Measurements from ENCODE around the gene CARNS1. TPM values are rescaled to one million over a fixed set of nuclear protein-coding genes. Genes with fewer than 3 reads are reported as not detected.
A peak's percentile ranks its signal among the peaks of the same experiment; 100 is the strongest.

CARNS1 gene
- total and polyA plus RNA-seq, 2 of the 8 experiments (the other 6 are each of a cell fraction or from before 2014, with no cell fraction given) = 0.82 to 1.1 TPM

- Histone ChIP-seq H3K4me3 (ENCODE audit: extremely low read depth in 1 of 4, insufficient read depth in 2 of 4, low read depth in 3 of 4, low read length in 4 of 4) (no peak overlapping the region), H3K4ac (replicated peaks; ENCODE audit: insufficient read length, low read depth, low read length) (peak overlapping the region; percentile 53), H4K8ac (ENCODE audit: extremely low read depth, insufficient read depth, low read length) (no peak overlapping the region), H3K27me3 (replicated peaks in 1 of 4; ENCODE audit: control insufficient read depth in 3 of 4, extremely low read depth in 1 of 4, insufficient read depth in 3 of 4, low read length in 3 of 4) (no peaks in the 10 kb centered on the region), H2BK15ac (ENCODE audit: low read length) (no peak overlapping the region), H4K20me1 (replicated peaks in 1 of 2; ENCODE audit: control insufficient read depth in 1 of 2, insufficient read depth in 2 of 2, low read length in 2 of 2) (peaks cover 4 to 21% of the 10 kb centered on the region in 2 experiments), H4K5ac (ENCODE audit: insufficient read length, low read depth, low read length) (no peak overlapping the region), H3K14ac (ENCODE audit: insufficient read length) (no peak overlapping the region), H3K56ac (replicated peaks; ENCODE audit: insufficient read length, low read depth, low read length) (no peak overlapping the region), H3K4me2 (ENCODE audit: insufficient read depth in 1 of 2, low read depth in 2 of 2, low read length in 2 of 2) (no peak overlapping the region), H4K91ac (replicated peaks; ENCODE audit: insufficient read length, low read length) (no peak overlapping the region), H2BK20ac (ENCODE audit: low read length) (no peak overlapping the region), H2BK120ac (replicated peaks; ENCODE audit: low read depth, low read length) (no peak overlapping the region), H2AK5ac (ENCODE audit: low read depth, low read length) (no peak overlapping the region), H3K4me1 (replicated peaks in 1 of 4; ENCODE audit: control insufficient read depth in 3 of 4, insufficient read depth in 4 of 4, low read length in 3 of 4) (peaks cover 0 to 24% (median 16%) of the 10 kb centered on the region in 4 experiments; a peak in 6 of 7 replicates), H3K9me3 (ENCODE audit: insufficient read depth in 2 of 2, low read depth in 1 of 2, low read length in 1 of 2) (no peaks in the 10 kb centered on the region), H3K23ac (ENCODE audit: insufficient read length) (no peak overlapping the region), H2BK12ac (ENCODE audit: low read depth, low read length) (no peak overlapping the region; the same call in 1 of the 2 replicates), H3K79me2 (ENCODE audit: control insufficient read depth in 1 of 2, insufficient read depth in 2 of 2, low read length in 2 of 2) (no peaks in the 10 kb centered on the region), H3K9ac (replicated peaks in 1 of 4; ENCODE audit: extremely low read depth in 1 of 4, low read depth in 3 of 4, low read length in 3 of 4) (no peak overlapping the region), H3K27ac (ENCODE audit: low read depth, low read length) (no peak overlapping the region), H2BK5ac (ENCODE audit: low read depth, low read length) (no peak overlapping the region), H3K79me1 (ENCODE audit: low read depth, low read length) (0 out of 2 replicates have a peak, but pooled peaks cover 2% of the 10 kb centered on the region), H2AFZ (ENCODE audit: low read length) (no peak overlapping the region), H3K23me2 (ENCODE audit: low read depth, low read length) (peaks cover 2% of the 10 kb centered on the region; the same call in 1 of the 2 replicates), H3K18ac (ENCODE audit: extremely low read depth, low read length) (no peak overlapping the region), H3K36me3 (ENCODE audit: control insufficient read depth in 2 of 4, insufficient read depth in 4 of 4, low read length in 3 of 4) (peaks cover 6 to 21% (median 10%) of the 10 kb centered on the region in 4 experiments; a peak in 5 of 8 replicates)
- CTCF ChIA-PET (ENCODE audit: partially characterized antibody) = interaction anchor here (0.6 to 2.2 kb wide), 10 partner anchors 11 to 594 kb away, joined by 3 to 8 read pairs (median 4); no protein-coding TSS in a partner anchor
- POLR2A ChIA-PET (ENCODE audit: partially characterized antibody) = interaction anchor here (0.6 to 12.5 kb wide), 17 partner anchors 7 to 53 kb away, joined by 3 to 104 read pairs (median 6); partner anchors contain the start of genes CABP4, CARNS1, PPP1CA and RPS6KB2
- WGBS, 2 experiments (ENCODE audit: extremely low coverage in 1 of 2, insufficient coverage in 1 of 2, insufficient read length in 1 of 2, insufficient replicate concordance in 2 of 2, low coverage in 1 of 2, low lambda C conversion rate in 2 of 2, missing lambda C conversion rate in 1 of 2) = 87% methylated on average over 26 of the region's 31 CpGs; no CpG with 5 or more reads in 1 of the 2 experiments
- DNase-seq (ENCODE audit: low read depth in 1 of 2, low spot score in 2 of 2) = no peak
- no peak for FAIRE-seq
- TF ChIP-seq POLR2A (IDR thresholded peaks at IDR 0.05; ENCODE audit: control extremely low read depth in 1 of 2, low read depth in 2 of 2, low read length in 2 of 2) (no peak), NANOG (IDR thresholded peaks at IDR 0.05; ENCODE audit: insufficient read depth, low read depth, low read length, poor library complexity, severe bottlenecking) (no peak), POLR2AphosphoS5 (IDR thresholded peaks at IDR 0.05; ENCODE audit: low read depth, low read length) (peak; percentile 27), TAF7 (optimal IDR thresholded peaks at IDR 0.05; ENCODE audit: borderline replicate concordance, low read depth, low read length) (no peak), PHF8 (conservative IDR thresholded peaks at IDR 0.05; ENCODE audit: low read depth, low read length) (no peak), EZH2 (IDR thresholded peaks at IDR 0.05; ENCODE audit: low read depth, low read length, severe bottlenecking) (no peak), BRCA1 (IDR thresholded peaks at IDR 0.05; ENCODE audit: low read depth, low read length) (no peak)
These were observed 24.1 kb downstream of the CARNS1 start for GRCh38 chr11:67439321-67440228.
